HEK293 (cell line): Measurements from ENCODE around the gene FUT8.

Source experiments
- BCL11A ChIP-seq: fragments of 450-650 bp; formaldehyde crosslinking; IDR thresholded peaks from 2 replicates; pipeline ENCODE4 v1.5.1; 2016; ENCODE audit warnings: low read depth, missing biosample characterization, missing genetic modification characterization
- EGR2 ChIP-seq: fragments of 450-650 bp; formaldehyde crosslinking; IDR thresholded peaks from 2 replicates; pipeline ENCODE4 v1.5.1; 2016; ENCODE audit warnings: low read depth, missing biosample characterization, missing genetic modification characterization
- GLIS1 ChIP-seq: fragments of 450-650 bp; formaldehyde crosslinking; IDR thresholded peaks from 2 replicates; pipeline ENCODE4 v1.5.1; 2016; ENCODE audit warnings: missing biosample characterization, missing genetic modification characterization
- HOXA7 ChIP-seq: sonication (generic); formaldehyde crosslinking; IDR thresholded peaks from 2 replicates; pipeline ENCODE4 v1.8.1; 2022; ENCODE audit warnings: missing genetic modification reagents, borderline replicate concordance
- KLF16 ChIP-seq: fragments of 450-650 bp; formaldehyde crosslinking; IDR thresholded peaks from 2 replicates; pipeline ENCODE4 v1.5.1; 2017; ENCODE audit warnings: missing biosample characterization, missing genetic modification characterization
- MEIS1 ChIP-seq: sonication (generic); formaldehyde crosslinking; IDR thresholded peaks from 2 replicates; pipeline ENCODE4 v1.8.1; 2022; ENCODE audit warnings: missing genetic modification reagents, mild to moderate bottlenecking, borderline replicate concordance
- MZF1 ChIP-seq: fragments of 450-650 bp; formaldehyde crosslinking; IDR thresholded peaks from 2 replicates; pipeline ENCODE4 v1.5.1; 2017; ENCODE audit warnings: missing biosample characterization, missing genetic modification characterization, borderline replicate concordance
- PATZ1 ChIP-seq: fragments of 450-650 bp; formaldehyde crosslinking; IDR thresholded peaks from 2 replicates; pipeline ENCODE4 v1.5.1; 2016; ENCODE audit warnings: missing biosample characterization, missing genetic modification characterization
- PRDM6 ChIP-seq: fragments of 450-650 bp; formaldehyde crosslinking; IDR thresholded peaks from 2 replicates; pipeline ENCODE4 v1.5.1; 2017; ENCODE audit warnings: missing biosample characterization, missing genetic modification characterization
- SALL2 ChIP-seq: fragments of 450-650 bp; formaldehyde crosslinking; IDR thresholded peaks from 2 replicates; pipeline ENCODE4 v1.5.0; 2017; ENCODE audit warnings: missing biosample characterization, mild to moderate bottlenecking, missing genetic modification characterization, borderline replicate concordance
- SETDB1 ChIP-seq: IDR thresholded peaks from one replicate; pipeline ENCODE4 v1.6.1; 2017; ENCODE audit warnings: mild to moderate bottlenecking, low read length, moderate library complexity, mixed read lengths; ENCODE audit not compliant: insufficient read length
- SP2 ChIP-seq: fragments of 450-650 bp; formaldehyde crosslinking; IDR thresholded peaks from 2 replicates; pipeline ENCODE4 v1.5.1; 2016; ENCODE audit warnings: missing biosample characterization, missing genetic modification characterization
- ZBTB21 ChIP-seq: fragments of 450-650 bp; formaldehyde crosslinking; IDR thresholded peaks from 2 replicates; pipeline ENCODE4 v1.5.1; 2017; ENCODE audit warnings: missing biosample characterization, missing genetic modification characterization
- ZEB2 ChIP-seq: fragments of 450-650 bp; formaldehyde crosslinking; IDR thresholded peaks from 2 replicates; pipeline ENCODE4 v1.5.1; 2016; ENCODE audit warnings: missing biosample characterization, missing genetic modification characterization
- ZFP3 ChIP-seq: fragments of 450-650 bp; formaldehyde crosslinking; IDR thresholded peaks from 2 replicates; pipeline ENCODE4 v1.5.1; 2016; ENCODE audit warnings: low read depth, missing biosample characterization, missing genetic modification characterization
- ZFP41 ChIP-seq: fragments of 450-650 bp; formaldehyde crosslinking; IDR thresholded peaks from 2 replicates; pipeline ENCODE4 v1.5.1; 2016; ENCODE audit warnings: missing biosample characterization, missing genetic modification characterization, borderline replicate concordance
- ZNF114 ChIP-seq: fragments of 450-650 bp; formaldehyde crosslinking; IDR thresholded peaks from 2 replicates; pipeline ENCODE4 v1.5.0; 2017; ENCODE audit warnings: missing biosample characterization, missing genetic modification characterization
- ZNF155 ChIP-seq: fragments of 450-650 bp; formaldehyde crosslinking; IDR thresholded peaks from 2 replicates; pipeline ENCODE4 v1.5.1; 2016; ENCODE audit warnings: missing biosample characterization, missing genetic modification characterization
- ZNF19 ChIP-seq: fragments of 450-650 bp; formaldehyde crosslinking; IDR thresholded peaks from 2 replicates; pipeline ENCODE4; 2016; ENCODE audit warnings: missing biosample characterization, missing genetic modification characterization, low read depth
- ZNF239 ChIP-seq: fragments of 450-650 bp; formaldehyde crosslinking; IDR thresholded peaks from 2 replicates; pipeline ENCODE4 v1.5.1; 2016; ENCODE audit warnings: missing biosample characterization, missing genetic modification characterization
- ZNF274 ChIP-seq, 2 experiments: fragments of 200-500 bp in 1 of 2; fragments of 450-650 bp in 1 of 2; sonication (Bioruptor generic) in 1 of 2; formaldehyde crosslinking in 1 of 2; IDR thresholded peaks; 2 replicates each; pipeline versions ENCODE4 v1.5.1 to v1.6.1; 2014 to 2016; ENCODE audit warnings: borderline replicate concordance in 1 of 2, inconsistent platforms in 1 of 2, low read length in 1 of 2, missing biosample characterization in 1 of 2, missing genetic modification characterization in 1 of 2
- ZNF292 ChIP-seq: fragments of 450-650 bp; formaldehyde crosslinking; IDR thresholded peaks from 2 replicates; pipeline ENCODE4 v1.5.1; 2016; ENCODE audit warnings: low read depth, missing biosample characterization, missing genetic modification characterization, borderline replicate concordance
- ZNF37A ChIP-seq: fragments of 450-650 bp; IDR thresholded peaks from 2 replicates; pipeline ENCODE4 v1.5.1; 2018; ENCODE audit warnings: missing biosample characterization, missing genetic modification characterization
- ZNF404 ChIP-seq: fragments of 450-650 bp; formaldehyde crosslinking; IDR thresholded peaks from 2 replicates; pipeline ENCODE4 v1.5.1; 2017; ENCODE audit warnings: missing biosample characterization, missing genetic modification characterization
- ZNF423 ChIP-seq: fragments of 450-650 bp; formaldehyde crosslinking; IDR thresholded peaks from 2 replicates; pipeline ENCODE4 v1.5.1; 2016; ENCODE audit warnings: missing biosample characterization, missing genetic modification characterization
- ZNF501 ChIP-seq: fragments of 450-650 bp; formaldehyde crosslinking; IDR thresholded peaks from 2 replicates; pipeline ENCODE4 v1.5.1; 2016; ENCODE audit warnings: missing biosample characterization, missing genetic modification characterization
- ZNF549 ChIP-seq: fragments of 450-650 bp; IDR thresholded peaks from 2 replicates; pipeline ENCODE4 v1.5.1; 2018; ENCODE audit warnings: missing biosample characterization, missing genetic modification characterization, mild to moderate bottlenecking, inconsistent platforms, moderate library complexity
- ZNF555 ChIP-seq: fragments of 450-650 bp; formaldehyde crosslinking; conservative IDR thresholded peaks from 2 replicates; pipeline ENCODE4 v1.5.1; 2017; ENCODE audit warnings: missing biosample characterization, mild to moderate bottlenecking, missing genetic modification characterization, inconsistent platforms
- ZNF596 ChIP-seq: fragments of 450-650 bp; IDR thresholded peaks from 2 replicates; pipeline ENCODE4 v1.5.0; 2018; ENCODE audit warnings: missing biosample characterization, mild to moderate bottlenecking, missing genetic modification characterization, moderate library complexity
- ZNF621 ChIP-seq: fragments of 450-650 bp; formaldehyde crosslinking; IDR thresholded peaks from 2 replicates; pipeline ENCODE4 v1.5.1; 2017; ENCODE audit warnings: missing biosample characterization, missing genetic modification characterization
- ZNF626 ChIP-seq: fragments of 450-650 bp; sonication (Bioruptor Pico); formaldehyde crosslinking; IDR thresholded peaks from 2 replicates; pipeline ENCODE4 v1.5.1; 2018; ENCODE audit warnings: missing biosample characterization, missing genetic modification characterization, inconsistent platforms
- ZNF654 ChIP-seq: fragments of 450-650 bp; formaldehyde crosslinking; IDR thresholded peaks from 2 replicates; pipeline ENCODE4 v1.5.1; 2016; ENCODE audit warnings: low read depth, missing biosample characterization, missing genetic modification characterization
- ZNF707 ChIP-seq: fragments of 450-650 bp; formaldehyde crosslinking; IDR thresholded peaks from 2 replicates; pipeline ENCODE4 v1.5.1; 2016; ENCODE audit warnings: missing biosample characterization, missing genetic modification characterization
- ZNF747 ChIP-seq: fragments of 450-650 bp; formaldehyde crosslinking; IDR thresholded peaks from 2 replicates; pipeline ENCODE4 v1.5.1; 2016; ENCODE audit warnings: missing biosample characterization, missing genetic modification characterization
- TF ChIP-seq, protein P1 (sequence below): fragments of 450-650 bp; formaldehyde crosslinking; IDR thresholded peaks from 2 replicates; pipeline ENCODE4 v1.5.1; 2016; ENCODE audit warnings: missing biosample characterization, missing genetic modification characterization
- TF ChIP-seq, protein P2 (sequence below): fragments of 450-650 bp; formaldehyde crosslinking; IDR thresholded peaks from 2 replicates; pipeline ENCODE4 v1.5.1; 2017; ENCODE audit warnings: missing biosample characterization, missing genetic modification characterization
- TF ChIP-seq, protein P3 (sequence below): fragments of 450-650 bp; formaldehyde crosslinking; IDR thresholded peaks from 2 replicates; pipeline ENCODE4 v1.5.1; 2016; ENCODE audit warnings: missing biosample characterization, missing genetic modification characterization

Gene FUT8

DNA sequence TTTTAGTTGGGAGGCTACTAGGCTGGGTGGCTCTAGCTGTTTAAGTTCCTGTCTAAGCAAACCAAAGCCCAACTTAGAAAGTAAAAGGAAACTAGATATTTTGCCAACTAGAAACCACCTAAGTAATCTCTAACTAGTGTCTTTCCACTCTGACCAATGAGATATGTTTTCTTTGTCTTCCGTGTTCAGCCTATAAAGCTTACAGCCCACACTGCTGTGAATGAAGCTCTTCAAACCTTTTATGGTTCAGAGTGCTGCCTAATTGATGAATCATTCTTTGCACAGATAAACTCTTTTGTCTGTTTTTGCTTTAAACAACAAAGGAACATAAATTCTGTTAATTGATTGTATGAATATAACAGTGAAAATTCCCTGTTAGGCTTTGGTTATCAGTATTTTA lies 66.1 kb downstream of the FUT8 start (continued):
- TF ChIP-seq ZNF555 (tag by site-specific recombination), result no peak
- no peak for TF ChIP-seq ZNF19 (tag by site-specific recombination)
- TF ChIP-seq EGR2 (tag by site-specific recombination), result no peak
- TF ChIP-seq ZNF274 (IDR thresholded peaks at IDR 0.05; ENCODE audit: low read length), result no peak
- TF ChIP-seq ZNF274 (tag by site-specific recombination; IDR thresholded peaks at IDR 0.05; ENCODE audit: borderline replicate concordance), result no peak
- TF ChIP-seq ZNF155 (tag by site-specific recombination), result no peak
- TF ChIP-seq ZNF37A (tag by site-specific recombination), result no peak
- TF ChIP-seq MZF1, result no peak
- no peak for TF ChIP-seq GLIS1 (tag by site-specific recombination)
- TF ChIP-seq ZNF654 (tag by site-specific recombination), result no peak
- no peak for TF ChIP-seq ZBTB21
- no peak for TF ChIP-seq ZNF404
- TF ChIP-seq ZEB2 (tag by site-specific recombination), result peak; percentile 25; the same call in 1 of the 2 replicates
- no peak for TF ChIP-seq SP2 (tag by site-specific recombination)
- TF ChIP-seq PRDM6, result peak; percentile 83
- TF ChIP-seq PATZ1 (tag by site-specific recombination), result no peak
- no peak for TF ChIP-seq KLF16 (tag by site-specific recombination)
- TF ChIP-seq ZNF501 (tag by site-specific recombination), result no peak
- TF ChIP-seq, protein P1, sequence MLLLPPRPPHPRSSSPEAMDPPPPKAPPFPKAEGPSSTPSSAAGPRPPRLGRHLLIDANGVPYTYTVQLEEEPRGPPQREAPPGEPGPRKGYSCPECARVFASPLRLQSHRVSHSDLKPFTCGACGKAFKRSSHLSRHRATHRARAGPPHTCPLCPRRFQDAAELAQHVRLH (tag by site-specific recombination), result no peak
- no peak for TF ChIP-seq ZNF423 (tag by site-specific recombination)
- no peak for TF ChIP-seq ZNF114 (tag by site-specific recombination)
- no peak for TF ChIP-seq ZNF621 (tag by site-specific recombination)
- no peak for TF ChIP-seq SALL2 (tag by site-specific recombination)
- TF ChIP-seq HOXA7, result no peak
- TF ChIP-seq, protein P2, sequence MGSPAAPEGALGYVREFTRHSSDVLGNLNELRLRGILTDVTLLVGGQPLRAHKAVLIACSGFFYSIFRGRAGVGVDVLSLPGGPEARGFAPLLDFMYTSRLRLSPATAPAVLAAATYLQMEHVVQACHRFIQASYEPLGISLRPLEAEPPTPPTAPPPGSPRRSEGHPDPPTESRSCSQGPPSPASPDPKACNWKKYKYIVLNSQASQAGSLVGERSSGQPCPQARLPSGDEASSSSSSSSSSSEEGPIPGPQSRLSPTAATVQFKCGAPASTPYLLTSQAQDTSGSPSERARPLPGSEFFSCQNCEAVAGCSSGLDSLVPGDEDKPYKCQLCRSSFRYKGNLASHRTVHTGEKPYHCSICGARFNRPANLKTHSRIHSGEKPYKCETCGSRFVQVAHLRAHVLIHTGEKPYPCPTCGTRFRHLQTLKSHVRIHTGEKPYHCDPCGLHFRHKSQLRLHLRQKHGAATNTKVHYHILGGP (tag by site-specific recombination), result no peak
- TF ChIP-seq, protein P3, sequence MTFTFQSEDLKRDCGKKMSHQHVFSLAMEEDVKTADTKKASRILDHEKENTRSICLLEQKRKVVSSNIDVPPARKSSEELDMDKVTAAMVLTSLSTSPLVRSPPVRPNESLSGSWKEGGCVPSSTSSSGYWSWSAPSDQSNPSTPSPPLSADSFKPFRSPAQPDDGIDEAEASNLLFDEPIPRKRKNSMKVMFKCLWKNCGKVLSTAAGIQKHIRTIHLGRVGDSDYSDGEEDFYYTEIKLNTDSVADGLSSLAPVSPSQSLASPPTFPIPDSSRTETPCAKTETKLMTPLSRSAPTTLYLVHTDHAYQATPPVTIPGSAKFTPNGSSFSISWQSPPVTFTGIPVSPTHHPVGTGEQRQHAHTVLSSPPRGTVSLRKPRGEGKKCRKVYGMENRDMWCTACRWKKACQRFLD (tag by site-specific recombination), result no peak
- TF ChIP-seq ZFP3 (tag by site-specific recombination), result no peak
- no peak for TF ChIP-seq ZFP41
- no peak for TF ChIP-seq MEIS1 (CRISPR knock-in tag)
- TF ChIP-seq ZNF596 (tag by site-specific recombination), result no peak
- TF ChIP-seq ZNF747, result no peak
- no peak for TF ChIP-seq ZNF292 (tag by site-specific recombination)
- peak; percentile 72 for TF ChIP-seq SETDB1
- 0 out of 2 replicates have a peak, but pooled peaks have one; percentile 15 for TF ChIP-seq BCL11A (tag by site-specific recombination)
- TF ChIP-seq ZNF707 (tag by site-specific recombination), result no peak
- TF ChIP-seq ZNF549 (tag by site-specific recombination), result peak; percentile 97
- no peak for TF ChIP-seq ZNF239
- TF ChIP-seq ZNF626 (tag by site-specific recombination), result no peak
